CD4-positive, alpha-beta T cell treated with Interleukin-15 for 1 hour (primary cell): Measurements from ENCODE around the gene GARIN5A.

ENCODE experiments used
- DNase-seq: peaks from one replicate; pipeline ENCODE4 v3.0.0-alpha.2; 2020

The GARIN5A gene

DNA sequence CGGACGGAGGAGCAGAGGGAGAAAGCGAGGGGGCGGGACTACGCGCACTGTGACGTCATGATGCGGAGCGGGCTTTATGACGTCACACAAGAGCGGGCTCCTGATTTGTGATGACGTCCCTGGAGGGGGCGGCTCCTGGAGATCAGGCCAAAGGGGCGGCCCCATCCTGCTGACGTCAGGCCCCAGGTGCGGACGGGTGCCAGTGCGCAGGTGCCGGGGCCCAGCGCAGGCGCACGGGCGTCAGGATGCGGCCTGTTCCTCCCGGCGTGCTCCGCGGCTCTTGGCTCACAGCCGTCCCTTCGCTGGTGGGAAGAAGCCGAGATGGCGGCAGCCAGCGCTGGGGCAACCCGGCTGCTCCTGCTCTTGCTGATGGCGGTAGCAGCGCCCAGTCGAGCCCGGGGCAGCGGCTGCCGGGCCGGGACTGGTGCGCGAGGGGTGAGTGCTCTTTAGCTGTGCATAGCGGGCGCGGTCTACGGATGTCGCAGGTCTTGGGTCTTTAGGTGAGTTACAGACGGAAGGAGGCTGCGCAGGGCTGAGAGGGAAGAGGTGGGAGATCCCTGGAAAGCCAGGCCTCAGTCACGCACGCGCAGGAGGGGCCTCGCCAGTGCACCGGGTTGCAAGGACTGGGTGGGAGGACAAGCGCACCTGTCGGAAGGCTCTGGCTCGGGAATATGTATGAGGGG lies at the start of gene GARIN5A, which contains the start of gene EMC10:
Gene GARIN5A, minus strand, starts transcription at position 625 of the 683 bp plus-strand sequence. Its CDS starts 460 bp downstream, at position 165.
Gene EMC10, plus strand, starts transcription at position 284 of the 683 bp plus-strand sequence. Its CDS starts 38 bp downstream, at position 322.
- DNase-seq = peak; percentile 97

DNA sequence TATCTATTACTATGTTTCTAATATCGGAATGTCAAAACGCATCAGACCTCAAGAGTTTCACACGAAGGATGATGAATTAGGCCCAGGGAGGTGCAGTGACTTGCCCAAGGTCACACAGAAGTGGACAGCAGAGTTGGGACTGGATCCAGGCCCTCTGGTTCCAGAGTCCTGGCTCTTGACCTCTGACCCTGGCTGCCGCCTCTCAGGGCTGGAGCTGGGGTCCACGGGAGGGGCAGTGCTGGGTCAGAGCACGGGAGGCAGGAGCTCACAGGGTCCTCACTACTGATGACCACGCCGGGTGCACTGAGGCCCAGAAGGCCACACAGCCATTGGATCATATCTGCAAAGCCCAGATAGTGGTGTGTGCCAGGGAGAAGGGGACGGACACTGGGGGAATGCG lies 46.2 kb upstream of the GARIN5A start:
- no peak for DNase-seq

GRCh38 chr19:50520822-50521465 lies 44.3 kb upstream of the GARIN5A start:
- no peak for DNase-seq

GRCh38 chr19:50519006-50519575 lies 42.4 kb upstream of the GARIN5A start:
- DNase-seq = no peak

- DNase-seq = no peak
Measured at GRCh38 chr19:50518091-50519005, 41.7 kb upstream of the GARIN5A start.

DNA sequence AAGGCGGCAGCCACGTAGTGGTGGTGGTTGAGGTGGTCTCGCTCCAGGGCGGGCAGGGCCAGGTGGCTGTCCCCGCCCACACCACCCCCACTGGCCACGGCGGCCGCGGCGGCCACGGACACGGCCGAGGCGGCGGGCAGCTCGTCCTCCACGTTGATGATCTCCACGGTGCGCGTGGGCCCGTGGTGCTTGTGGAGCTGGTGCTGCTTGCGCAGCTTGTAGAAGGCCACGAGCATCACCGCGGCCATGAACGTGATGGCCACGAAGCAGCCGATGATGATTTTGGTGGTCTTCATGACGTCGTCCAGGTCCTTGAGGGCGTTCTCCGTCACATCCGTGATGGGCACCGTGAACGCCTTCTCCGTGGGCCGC lies 41.0 kb upstream of the GARIN5A start:
- DNase-seq = no peak

DNA sequence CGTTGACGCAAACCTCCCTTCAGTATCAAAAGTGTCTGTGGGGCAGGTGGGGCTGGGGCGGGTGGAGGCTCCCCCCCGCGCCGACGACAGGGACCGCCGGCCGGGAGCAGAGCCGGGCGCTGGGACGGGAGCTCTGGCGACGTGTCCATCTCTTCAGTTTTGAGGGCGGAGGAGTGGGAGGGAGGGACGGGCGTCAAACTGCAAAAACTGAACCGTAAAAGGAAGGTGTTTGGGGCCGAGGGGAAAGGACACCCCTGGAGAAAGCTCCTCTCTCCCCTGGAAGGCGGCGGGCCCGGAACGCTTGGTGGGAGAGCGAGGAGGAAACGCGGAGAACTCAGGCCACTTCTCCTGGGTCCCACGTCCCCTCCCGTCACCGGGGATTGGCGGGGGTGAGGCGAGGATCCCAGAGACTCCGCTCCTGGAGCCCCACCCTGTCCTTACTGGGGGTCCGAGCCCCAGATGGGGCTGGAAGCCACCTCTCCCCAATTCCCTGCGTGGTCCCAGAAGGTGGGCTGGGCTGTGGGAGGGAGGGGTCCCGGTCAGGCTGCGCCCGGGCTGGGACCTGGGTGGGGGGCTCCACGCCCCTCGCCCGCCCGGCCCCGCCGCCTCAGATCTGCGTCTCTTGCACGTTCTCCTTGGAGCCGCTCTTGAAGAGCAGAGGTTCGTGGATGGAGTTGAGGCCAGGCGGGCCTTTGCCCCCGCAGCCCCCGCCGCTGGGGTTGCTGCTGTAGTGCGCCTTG lies 40.5 kb upstream of the GARIN5A start:
- no peak for DNase-seq

- DNase-seq = no peak
Measured at GRCh38 chr19:50516456-50516855, 39.8 kb upstream of the GARIN5A start.

GRCh38 chr19:50515168-50515561 lies 38.5 kb upstream of the GARIN5A start:
- no peak for DNase-seq

GRCh38 chr19:50514346-50515167 lies 37.9 kb upstream of the GARIN5A start:
- DNase-seq = no peak

- DNase-seq = no peak
Measured at GRCh38 chr19:50513746-50514345, 37.2 kb upstream of the GARIN5A start, which contains the start of gene ASPDH. TSS of gene ASPDH (minus strand) at chr19:50513913. CDS start at chr19:50513823, 90 bp downstream.

DNA sequence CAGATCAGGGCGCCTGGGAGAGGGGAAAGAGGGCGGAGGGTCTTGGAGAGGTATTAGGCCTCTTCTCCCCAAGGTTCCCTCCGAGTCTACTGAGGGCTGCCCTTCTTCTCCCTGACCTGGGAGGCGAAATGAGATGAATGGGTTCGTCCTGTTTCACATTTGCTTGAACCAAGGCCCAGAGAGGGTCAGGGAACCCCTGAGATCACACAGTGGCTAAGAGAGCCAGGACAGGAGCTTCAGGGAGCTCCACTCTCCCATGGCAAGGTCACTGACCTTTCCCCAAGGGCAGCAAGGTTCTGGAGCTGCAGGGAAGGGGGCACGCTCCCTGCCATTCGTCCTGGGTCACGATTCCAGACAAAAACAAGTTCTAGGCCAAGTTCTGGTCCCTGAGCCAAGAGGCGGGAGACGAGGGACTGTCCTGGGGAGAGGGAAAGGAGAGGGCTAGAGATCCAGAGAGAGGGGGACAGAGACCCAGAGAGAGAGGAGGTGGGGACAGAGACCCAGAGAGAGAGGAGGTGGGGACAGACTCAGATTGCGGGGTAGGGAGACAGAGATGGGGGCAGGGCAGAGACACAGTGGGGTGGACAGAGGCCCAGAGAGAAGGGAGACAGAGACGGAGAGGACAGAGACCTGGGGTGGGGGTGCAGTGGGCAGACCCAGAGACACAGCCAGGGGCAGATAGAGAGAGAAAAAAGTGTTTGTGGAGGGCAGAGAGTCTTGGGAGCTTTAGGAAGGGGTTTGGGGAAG lies 36.5 kb upstream of the GARIN5A start:
- no peak for DNase-seq

DNA sequence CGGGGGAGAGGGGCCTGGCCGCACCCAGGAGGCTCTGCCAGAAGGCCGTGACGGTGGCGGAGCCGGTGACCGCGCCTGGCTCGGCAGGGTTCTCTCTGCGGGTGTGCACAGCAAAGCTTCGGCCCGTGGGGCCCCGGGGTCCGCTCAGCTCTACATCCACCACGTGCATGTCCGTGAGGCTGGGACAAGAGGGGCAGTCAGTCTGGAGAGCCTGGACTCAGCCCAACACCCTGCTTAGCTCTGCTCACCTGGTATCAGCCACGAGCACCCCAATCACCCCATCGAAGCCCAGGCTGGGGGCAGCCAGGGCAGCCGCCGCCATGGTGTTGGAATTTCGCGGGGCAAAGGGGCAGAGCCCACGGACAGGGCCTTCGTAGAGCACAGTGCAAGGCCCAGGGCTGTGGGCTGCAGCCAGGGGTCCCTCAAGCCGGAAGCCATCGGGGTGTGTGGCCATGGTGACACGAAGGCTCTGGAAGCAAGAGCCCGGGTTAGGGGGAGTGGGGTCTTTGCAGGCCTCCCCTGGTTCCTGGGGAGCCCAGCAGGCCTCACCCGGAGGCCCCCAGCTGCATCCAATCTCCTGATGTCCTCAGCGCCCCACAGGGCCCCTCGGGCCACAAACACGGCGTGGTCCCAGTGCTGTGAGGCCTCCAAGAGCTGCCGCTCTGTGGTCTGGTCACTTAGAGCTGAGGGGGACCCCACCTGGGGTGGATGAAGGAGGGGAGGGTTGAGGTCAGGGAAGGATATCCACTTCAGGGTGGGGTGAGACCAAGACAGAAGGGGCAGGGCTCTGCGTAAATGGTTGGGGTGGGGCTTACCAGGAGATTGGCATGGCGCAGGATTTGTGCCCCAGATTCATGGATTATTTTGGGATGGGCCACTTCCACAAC lies 35.7 kb upstream of the GARIN5A start:
- no peak for DNase-seq

GRCh38 chr19:50511069-50511822 lies 34.6 kb upstream of the GARIN5A start, which contains the start of gene JOSD2:
TSS of gene JOSD2 (minus strand) at chr19:50511191. CDS start at chr19:50510431, 760 bp downstream.
- DNase-seq = peak; percentile 99

DNA sequence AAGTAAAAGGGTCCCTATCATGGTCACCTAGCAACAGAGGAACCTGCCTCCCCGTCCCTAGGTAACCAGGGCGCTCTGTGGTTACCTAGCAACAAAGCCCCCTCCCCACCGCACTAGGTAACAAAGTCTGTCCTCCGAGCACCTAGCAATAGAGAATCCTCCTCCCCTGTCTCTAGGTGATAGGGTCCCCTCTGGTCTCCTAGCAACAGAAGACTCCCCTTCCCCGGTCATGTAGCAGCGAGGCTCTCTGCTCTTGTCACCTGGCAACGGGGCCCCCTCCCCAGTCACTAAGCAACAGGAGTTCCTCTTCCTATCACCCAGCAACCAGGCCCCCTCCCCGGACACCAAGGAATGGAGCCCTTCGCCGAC lies 34.0 kb upstream of the GARIN5A start:
- DNase-seq = no peak

- DNase-seq = no peak
Measured at GRCh38 chr19:50510121-50510670, 33.5 kb upstream of the GARIN5A start.

DNA sequence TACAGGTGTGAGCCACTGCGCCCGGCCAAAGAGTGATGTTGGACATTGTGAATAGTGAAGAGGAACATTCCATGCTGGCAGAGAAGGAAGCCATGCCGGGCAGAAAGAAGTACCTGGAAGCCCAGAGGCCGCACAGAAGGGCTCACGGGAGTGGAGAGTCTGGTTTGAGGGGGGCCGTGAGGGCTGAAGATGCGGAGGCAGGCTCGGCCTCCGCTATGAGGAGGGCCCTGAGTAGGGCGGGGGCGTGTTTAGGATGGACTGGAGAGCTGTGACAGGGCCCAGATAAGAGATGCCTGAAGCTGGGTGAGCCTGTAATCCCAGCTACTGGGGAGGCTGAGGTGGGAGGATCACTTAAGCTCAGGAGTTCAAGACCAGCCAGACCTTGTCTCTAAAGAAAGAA lies 32.7 kb upstream of the GARIN5A start:
- DNase-seq = no peak

- DNase-seq = no peak
Measured at GRCh38 chr19:50508843-50509190, 32.2 kb upstream of the GARIN5A start.
